Right lobe of liver (tissue), 6 donors: ENCODE measurements around the gene AJAP1. TPM values are rescaled to one million over a fixed set of nuclear protein-coding genes. Genes with fewer than 3 reads are reported as not detected.

Source experiments
- ATAC-seq, 4 donors: fragments of 200-7000 bp; cut with Tn5 transposase; one replicate each; pipeline ENCODE4 v1.9.1; 2020; ENCODE audit warnings: mild to moderate bottlenecking in 4 of 4, moderate library complexity in 4 of 4
- DNase-seq, 3 donors: peaks; one replicate each; pipeline ENCODE4 v3.0.0-alpha.2; 2020
- H3K27ac ChIP-seq, 3 donors: fragments of 200-600 bp; one replicate each; pipeline ENCODE4 v1.8.0; 2022
- H3K27me3 ChIP-seq, 2 donors: fragments of 200-600 bp; one replicate each; pipeline ENCODE4 v1.8.0; 2022
- H3K36me3 ChIP-seq, 4 donors: fragments of 200-600 bp; sonication (generic) in 1 of 4; one replicate each; pipeline versions ENCODE4 v1.5.1 to v1.8.0; 2017 to 2022; ENCODE audit warnings: control low read depth in 1 of 4
- H3K4me1 ChIP-seq, 4 donors: fragments of 200-600 bp; sonication (generic) in 1 of 4; one replicate each; pipeline versions ENCODE4 v1.5.1 to v1.8.0; 2017 to 2022; ENCODE audit warnings: control low read depth in 1 of 4
- H3K4me3 ChIP-seq, 3 donors: fragments of 200-600 bp; one replicate each; pipeline ENCODE4 v1.8.0; 2022
- H3K9me3 ChIP-seq, 4 donors: fragments of 200-600 bp; sonication (generic) in 1 of 4; one replicate each; pipeline versions ENCODE4 v1.5.1 to v1.8.0; 2017 to 2022; ENCODE audit warnings: control low read depth in 1 of 4
- CTCF ChIP-seq, 4 donors: fragments of 200-600 bp in 3 of 4; fragments of 450-650 bp in 1 of 4; IDR thresholded peaks; one replicate each; pipeline versions ENCODE4 v1.5.1 to v1.8.0; 2016 to 2022; ENCODE audit warnings: antibody characterized with exemption in 4 of 4, mild to moderate bottlenecking in 2 of 4
- POLR2A ChIP-seq: fragments of 450-650 bp; IDR thresholded peaks from one replicate; pipeline ENCODE4 v1.6.1; 2017; ENCODE audit warnings: antibody characterized with exemption, mild to moderate bottlenecking
- WGBS: methylation state at CpG from one replicate; pipeline ENCODE4 v1.1.6; 2018; ENCODE audit warnings: low coverage, low lambda C conversion rate; ENCODE audit not compliant: insufficient coverage; ENCODE audit errors: missing lambda C conversion rate; 5-methylcytosine and 5-hydroxymethylcytosine counted together
- intact Hi-C, 2 donors: fragments of 100-400 bp; cut with DNase I; formaldehyde crosslinking; loops; one replicate each; pipeline versions ENCODE4 v1.11.2 to v1.14.1; 2022
- total RNA-seq, 6 experiments: library from RNA; depleted of rRNA in 2 of 6; stranded (reverse); fragments of >200 nt in 2 of 6; fragmentation: NEBNext Ultra II Directional in 3 of 6; extraction: Animal tissue kit (Norgen Biotek cat#: 25700) in 3 of 6; gene quantifications; one replicate each; pipeline versions ENCODE4 v1.1.0 to v1.2.4, GENCODE V29; 2016 to 2023
- donor health status: DM: no; HTN: yes; CAD: no.
- donor health status: DM: no; HTN: no; CAD: no.
- donor health status: DM: no; HTN: no; CAD: no.
- donor health status: DM: no; HTN: yes; CAD: no.
- donor health status: DM: no; HTN: yes; CAD: no.

The AJAP1 gene
- total RNA-seq, 6 experiments from 2014 or later, result 0.06 to 0.35 (median 0.13) TPM

- 69% methylated on average over 8 of the region's 12 CpGs for WGBS
- Histone ChIP-seq H3K27ac (no peak overlapping the region), H3K36me3 (no peaks in the 10 kb centered on the region), H3K4me3 (no peak overlapping the region), H3K4me1 (no peaks in the 10 kb centered on the region), H3K9me3 (no peaks in the 10 kb centered on the region), H3K27me3 (no peaks in the 10 kb centered on the region)
- DNase-seq (no peak), ATAC-seq (no peak)
- TF ChIP-seq CTCF (IDR thresholded peaks at IDR 0.05), result no peak
- TF ChIP-seq POLR2A, result no peak
- intact Hi-C loops, result no loop called here
Measured at GRCh38 chr1:4627353-4627752, 27.1 kb upstream of the AJAP1 start.

- intact Hi-C loops, result no loop called here
- no peaks in the 10 kb centered on the region for H3K36me3 ChIP-seq
- H3K9me3 ChIP-seq, result no peaks in the 10 kb centered on the region
- H3K4me1 ChIP-seq, result no peaks in the 10 kb centered on the region
- ATAC-seq (no peak), DNase-seq (no peak)
- TF ChIP-seq POLR2A (no peak), CTCF (IDR thresholded peaks at IDR 0.05) (no peak)
- no peak overlapping the region for H3K27ac ChIP-seq
- H3K27me3 ChIP-seq, result no peaks in the 10 kb centered on the region
- no peak overlapping the region for H3K4me3 ChIP-seq
- 68% methylated on average over 3 of the region's 7 CpGs for WGBS
Measured at GRCh38 chr1:4628992-4629391, 25.4 kb upstream of the AJAP1 start.

- ATAC-seq, result no peak
- no peaks in the 10 kb centered on the region for H3K4me1 ChIP-seq
- TF ChIP-seq CTCF (IDR thresholded peaks at IDR 0.05) (no peak), POLR2A (no peak)
- intact Hi-C loops, result no loop called here
- no peak for DNase-seq
- no peak overlapping the region for H3K27ac ChIP-seq
- 79% methylated on average over 5 of the region's 7 CpGs for WGBS
- no peaks in the 10 kb centered on the region for H3K9me3 ChIP-seq
- no peaks in the 10 kb centered on the region for H3K27me3 ChIP-seq
- H3K36me3 ChIP-seq, result no peaks in the 10 kb centered on the region
- H3K4me3 ChIP-seq, result no peak overlapping the region
Measured at GRCh38 chr1:4630561-4630960, 23.8 kb upstream of the AJAP1 start.

- 30% methylated on average over 2 of the region's 5 CpGs for WGBS
Measured at GRCh38 chr1:4631321-4631720, 23.1 kb upstream of the AJAP1 start.

More at GRCh38 chr1:4631321-4631720, 23.1 kb upstream of the AJAP1 start:
- Histone ChIP-seq H3K4me1 (no peaks in the 10 kb centered on the region), H3K27ac (no peak overlapping the region), H3K36me3 (no peaks in the 10 kb centered on the region), H3K4me3 (no peak overlapping the region), H3K9me3 (no peaks in the 10 kb centered on the region), H3K27me3 (no peaks in the 10 kb centered on the region)
- ATAC-seq, result peak in 1 of 4 donors; percentile 6
- intact Hi-C loops, result no loop called here
- DNase-seq, result peak in 1 of 3 donors; percentile 29
- TF ChIP-seq CTCF (IDR thresholded peaks at IDR 0.05), result no peak
- TF ChIP-seq POLR2A, result no peak
